Activated CD4-positive, alpha-beta T cell treated with anti-CD3 and anti-CD28 coated beads for 48 hours (primary cell): ENCODE data around the gene MORN4.
A peak's percentile ranks its signal among the peaks of the same experiment; 100 is the strongest.
"Not testable (repeated sequence)": the region's sequence is repeated elsewhere in the genome, so short reads cannot be mapped to it uniquely, and the experiment has no call there.

Experiments
- DNase-seq: peaks from one replicate; pipeline ENCODE4 v3.0.0-alpha.2; 2020

The MORN4 gene

DNA sequence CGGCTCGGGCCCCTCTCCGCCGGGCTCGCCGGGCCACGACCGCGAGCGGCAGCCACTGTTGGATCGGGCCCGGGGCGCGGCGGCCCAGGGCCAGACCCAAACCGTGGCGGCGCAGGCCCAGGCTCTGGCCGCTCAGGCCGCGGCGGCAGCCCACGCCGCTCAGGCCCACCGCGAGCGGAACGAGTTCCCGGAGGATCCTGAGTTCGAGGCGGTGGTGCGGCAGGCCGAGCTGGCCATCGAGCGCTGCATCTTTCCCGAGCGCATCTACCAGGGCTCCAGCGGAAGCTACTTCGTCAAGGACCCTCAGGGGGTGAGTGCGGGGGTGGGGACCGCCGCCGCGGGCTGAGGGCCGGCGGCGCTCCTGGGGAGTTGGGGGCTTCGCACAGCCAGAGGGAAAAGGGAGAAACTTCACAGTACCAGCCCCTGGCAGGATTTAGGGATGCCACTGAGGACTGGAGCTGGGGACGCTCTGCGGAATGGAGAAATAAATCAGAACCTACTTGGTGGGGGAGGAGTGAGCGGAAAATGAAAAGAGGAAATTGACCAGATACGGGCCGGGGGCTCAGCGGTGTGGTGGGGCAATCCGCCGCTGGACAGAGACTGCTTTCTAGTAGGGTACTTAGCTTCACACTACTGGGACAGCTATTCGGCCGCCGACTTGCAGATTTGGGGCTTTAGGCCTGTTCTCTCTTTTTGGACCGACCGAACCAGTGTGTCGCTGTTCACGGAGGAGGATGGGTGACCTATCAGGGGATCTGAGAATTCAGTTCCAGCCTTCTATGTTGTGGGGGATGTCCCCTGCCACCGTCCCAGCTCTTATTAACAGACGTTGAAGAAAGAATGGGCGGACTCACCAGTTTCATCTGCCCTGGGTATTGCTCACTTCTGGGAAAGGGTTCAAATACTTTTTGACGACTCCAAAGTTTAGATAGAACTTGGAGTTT is 7.8 kb upstream of the MORN4 start:
- peak; percentile 35 for DNase-seq

DNA sequence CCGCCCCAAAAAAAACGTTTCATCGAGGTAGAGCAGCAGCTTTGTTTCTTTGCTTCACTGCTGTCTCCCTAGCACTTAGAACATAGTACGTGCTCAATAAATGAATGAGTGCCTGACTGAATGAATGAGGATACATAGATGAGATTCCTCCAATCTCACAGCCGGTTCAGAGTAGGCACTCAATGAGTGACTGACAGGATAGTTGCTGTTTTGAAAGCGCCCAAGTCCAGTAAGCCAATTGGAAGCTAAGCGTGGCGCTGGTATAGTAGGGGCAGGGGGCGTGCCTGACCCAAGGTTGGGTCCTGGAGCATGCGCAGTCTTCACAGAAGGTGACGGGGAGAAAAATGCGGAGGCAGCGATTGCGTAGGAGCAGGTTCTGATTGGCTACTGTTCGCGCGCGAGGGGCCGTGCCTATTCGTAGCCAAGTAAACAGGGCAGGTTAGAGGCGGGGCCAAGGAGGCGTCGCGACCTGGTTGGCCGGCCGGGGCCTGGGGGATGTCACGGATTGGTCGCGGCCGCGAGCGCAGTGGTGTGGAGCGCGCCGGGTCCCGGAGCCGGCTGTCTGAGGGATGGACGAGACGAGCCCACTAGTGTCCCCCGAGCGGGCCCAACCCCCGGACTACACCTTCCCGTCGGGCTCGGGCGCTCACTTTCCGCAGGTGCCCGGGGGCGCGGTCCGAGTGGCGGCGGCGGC is 7.0 kb upstream of the MORN4 start, which contains the start of gene PI4K2A:
TSS of gene PI4K2A (plus strand) at position 498 of the 694 bp plus-strand sequence. CDS start at position 570, 72 bp downstream.
- DNase-seq, result peak; percentile 100

DNA sequence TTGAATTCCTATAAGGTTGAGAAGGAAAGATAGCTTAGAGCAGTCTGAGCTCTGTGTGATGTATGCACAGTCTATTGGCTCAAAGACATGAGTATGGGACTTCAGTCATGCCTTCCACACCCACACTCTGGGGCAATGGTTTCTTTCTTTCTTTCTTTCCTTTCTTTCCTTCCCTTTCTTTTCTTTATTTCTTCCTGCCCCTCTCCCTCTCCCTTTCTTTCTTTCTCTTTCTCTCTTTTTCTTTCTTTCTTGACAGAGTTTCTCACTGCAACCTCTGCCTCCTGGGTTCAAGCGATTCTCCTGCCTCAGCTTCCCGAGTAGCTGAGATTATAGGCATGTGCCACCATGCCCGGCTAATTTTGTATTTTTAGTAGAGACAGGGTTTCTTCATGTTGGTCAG is 5.8 kb upstream of the MORN4 start:
- DNase-seq, result not testable (repeated sequence)

GRCh38 chr10:97635577-97635976 is 2.3 kb upstream of the MORN4 start:
- DNase-seq, result no peak

- DNase-seq, result peak; percentile 41
Observed at GRCh38 chr10:97633921-97634320, 621 bp upstream of the MORN4 start.

DNA sequence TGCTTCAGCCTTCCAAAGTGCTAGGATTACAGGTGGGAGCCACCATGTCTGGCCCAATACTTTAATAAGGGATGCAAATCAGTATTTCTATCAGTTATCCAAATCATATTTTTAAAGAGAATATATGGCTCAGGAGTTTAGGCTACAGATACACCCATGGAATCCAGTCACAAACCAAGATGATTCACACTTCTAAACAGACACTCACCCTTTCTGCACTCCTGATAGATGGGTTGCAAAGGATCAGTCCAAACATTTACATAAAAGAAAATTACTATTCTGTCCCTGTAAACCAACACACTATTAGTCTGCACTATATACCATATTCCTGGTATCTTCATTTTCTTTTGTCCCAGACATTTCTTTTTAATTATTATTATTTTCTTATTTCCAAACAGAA is 2.2 kb downstream of the MORN4 start:
- no peak for DNase-seq

DNA sequence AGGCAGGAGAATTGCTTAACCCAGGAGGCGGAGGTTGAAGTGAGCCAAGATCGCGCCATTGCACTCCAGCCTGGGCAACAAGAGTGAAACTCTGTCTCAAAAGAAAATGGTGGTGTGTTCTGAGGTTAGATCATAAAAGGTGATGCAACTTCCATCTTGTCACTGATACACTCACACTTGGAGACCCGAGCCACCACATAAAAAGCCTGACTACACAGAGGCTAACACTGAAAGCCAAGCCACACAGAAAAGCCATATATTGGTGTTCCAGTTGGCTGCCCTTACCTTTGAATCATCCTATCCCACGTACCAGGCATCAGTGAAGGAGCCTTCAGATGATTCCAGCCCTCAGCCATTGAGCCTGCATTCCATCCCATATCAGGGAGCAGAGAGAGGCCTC is 4.0 kb downstream of the MORN4 start:
- DNase-seq, result no peak

GRCh38 chr10:97628228-97628627 is 5.1 kb downstream of the MORN4 start:
- DNase-seq, result no peak

GRCh38 chr10:97627731-97628130 is 5.6 kb downstream of the MORN4 start:
- no peak for DNase-seq

DNA sequence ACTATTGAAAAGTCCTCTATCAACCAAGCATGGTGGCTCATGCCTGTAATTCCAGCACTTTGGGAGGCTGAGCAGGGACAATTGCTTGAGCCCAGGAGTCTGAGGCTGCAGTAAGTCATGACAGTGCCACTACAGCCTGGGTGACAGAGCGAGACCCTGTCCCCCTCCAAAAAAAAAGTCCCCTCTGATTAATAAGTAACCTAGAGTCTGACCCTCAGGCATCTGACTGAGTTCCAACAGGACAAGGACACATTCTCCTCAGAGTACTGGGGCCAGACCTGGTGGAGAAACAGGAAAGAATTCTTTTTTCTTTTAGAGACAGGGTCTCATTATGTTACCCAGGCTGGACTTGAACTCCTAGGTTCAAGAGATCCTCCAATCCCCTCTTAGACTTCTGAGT is 10.0 kb downstream of the MORN4 start:
- DNase-seq, result no peak

- DNase-seq, result no peak
Observed at GRCh38 chr10:97618733-97619132, 14.6 kb downstream of the MORN4 start.

GRCh38 chr10:97618285-97618684 is 15.0 kb downstream of the MORN4 start:
- DNase-seq, result no peak

DNA sequence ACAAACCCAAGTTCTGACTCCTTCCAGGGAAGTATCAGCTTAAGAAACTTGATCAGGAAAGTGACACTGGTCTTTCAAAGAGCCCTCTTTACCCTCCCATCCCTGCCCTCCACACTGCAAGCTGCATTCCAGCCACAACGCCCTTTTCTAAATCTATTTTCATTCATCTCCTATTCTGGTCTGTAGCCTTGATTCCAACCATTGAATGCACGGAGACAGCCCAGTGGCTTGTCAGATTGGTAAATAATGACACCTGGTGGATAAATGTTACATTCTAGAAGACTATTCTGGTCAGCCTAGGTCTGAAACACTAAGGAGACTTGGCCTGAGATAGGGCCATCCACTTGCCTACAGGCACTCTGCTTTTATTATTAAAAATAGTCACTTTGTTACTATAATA is 20.9 kb downstream of the MORN4 start:
- no peak for DNase-seq

GRCh38 chr10:97611473-97611872 is 21.8 kb downstream of the MORN4 start:
- no peak for DNase-seq

GRCh38 chr10:97608991-97609561 is 24.2 kb downstream of the MORN4 start:
- DNase-seq, result no peak

- DNase-seq, result no peak
Observed at GRCh38 chr10:97607095-97607636, 26.1 kb downstream of the MORN4 start.

GRCh38 chr10:97601268-97602215 is 31.8 kb downstream of the MORN4 start:
- no peak for DNase-seq

DNA sequence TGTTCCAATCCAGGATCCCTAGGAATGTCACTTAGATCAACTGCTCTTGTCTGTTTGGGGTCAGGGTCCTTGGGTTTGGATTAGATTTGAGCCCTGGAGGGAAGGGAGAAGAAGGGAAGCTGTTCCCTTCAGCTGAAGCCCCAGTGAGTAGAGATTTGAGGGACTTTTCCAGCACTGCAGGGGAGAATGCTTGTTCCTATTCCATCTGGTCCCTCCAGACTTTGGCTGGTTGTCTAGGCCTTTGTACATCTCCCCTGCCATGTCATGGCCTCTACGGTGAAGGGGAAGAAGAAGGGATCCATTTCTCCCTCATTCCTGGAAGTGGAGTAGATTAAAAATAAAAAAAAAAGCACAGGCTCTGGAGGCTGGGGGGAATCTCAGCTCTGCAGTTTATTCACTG is 32.7 kb downstream of the MORN4 start:
- no peak for DNase-seq

GRCh38 chr10:97599272-97599619 is 34.1 kb downstream of the MORN4 start:
- DNase-seq, result no peak

GRCh38 chr10:97598407-97599271 is 34.7 kb downstream of the MORN4 start:
- DNase-seq, result no peak

DNA sequence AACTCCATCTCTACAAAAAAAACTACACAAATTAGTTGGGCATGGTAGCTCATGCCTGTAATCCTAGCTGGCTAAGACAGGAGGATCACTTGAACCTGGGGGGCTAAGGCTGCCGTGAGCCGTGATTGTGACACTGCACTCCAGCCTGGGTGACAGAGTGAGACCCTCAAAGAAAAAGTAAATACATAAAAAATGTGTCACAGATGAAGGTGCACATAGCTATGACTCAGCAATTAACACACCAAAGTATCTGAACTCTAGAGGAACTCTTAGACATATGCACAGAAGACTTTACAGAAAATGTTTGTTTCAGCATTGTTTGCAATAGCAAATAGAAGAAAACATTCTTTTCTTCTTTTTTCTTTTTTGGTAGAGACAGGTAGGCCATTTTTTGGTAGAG is 35.5 kb downstream of the MORN4 start:
- DNase-seq, result no peak
